Measurements from ENCODE around the gene KPTN.

GRCh38 chr19:47480658-47481057 lies 3.4 kb downstream of the KPTN start:
- TF ChIP-seq CTCF (conservative IDR thresholded peaks at IDR 0.05; ENCODE audit: low read depth, low read length), result no peak
- no peak for TF ChIP-seq EZH2 (IDR thresholded peaks at IDR 0.05; ENCODE audit: low read length, unreplicated experiment)

Data from PC-3 (cell line).